Hepatocyte (in vitro differentiated cells): ENCODE measurements around the gene NDC80. TPM values are rescaled to one million over a fixed set of nuclear protein-coding genes. Genes with fewer than 3 reads are reported as not detected.

ENCODE experiments used
- DNase-seq: peaks from one replicate; pipeline ENCODE4 v3.0.0-alpha.2; 2016; ENCODE audit warnings: low spot score
- H2AFZ ChIP-seq: fragments of 200-600 bp; sonication (generic); 2 replicates; pipeline ENCODE4 v1.6.0; 2016; ENCODE audit warnings: antibody characterized with exemption, mild to moderate bottlenecking
- H3K27ac ChIP-seq: fragments of 200-600 bp; sonication (generic); 2 replicates; pipeline ENCODE4 v1.5.1; 2016; ENCODE audit warnings: mild to moderate bottlenecking
- H3K27me3 ChIP-seq: fragments of 200-600 bp; sonication (generic); 2 replicates; pipeline ENCODE4 v1.6.1; 2016
- H3K36me3 ChIP-seq: fragments of 200-600 bp; sonication (generic); replicated peaks from 2 replicates; pipeline ENCODE4 v1.5.1; 2016; ENCODE audit warnings: low read depth; ENCODE audit not compliant: insufficient read depth
- H3K4me1 ChIP-seq: fragments of 200-600 bp; sonication (generic); 2 replicates; pipeline ENCODE4 v1.5.1; 2016; ENCODE audit warnings: mild to moderate bottlenecking, moderate library complexity; ENCODE audit not compliant: insufficient read depth
- H3K4me2 ChIP-seq: fragments of 200-600 bp; sonication (generic); 2 replicates; pipeline ENCODE4 v1.6.0; 2016
- H3K4me3 ChIP-seq: fragments of 200-600 bp; sonication (generic); 2 replicates; pipeline ENCODE4 v1.5.1; 2016; ENCODE audit warnings: mild to moderate bottlenecking
- H3K79me2 ChIP-seq: fragments of 200-600 bp; sonication (generic); 2 replicates; pipeline ENCODE4 v1.6.0; 2017; ENCODE audit warnings: mild to moderate bottlenecking
- H3K9me2 ChIP-seq: fragments of 200-600 bp; sonication (generic); replicated peaks from 2 replicates; pipeline ENCODE4 v1.6.0; 2017; ENCODE audit warnings: mild to moderate bottlenecking; ENCODE audit not compliant: insufficient read depth
- H3K9me3 ChIP-seq: fragments of 200-600 bp; sonication (generic); 2 replicates; pipeline ENCODE4 v1.5.1; 2016; ENCODE audit warnings: low read depth, mild to moderate bottlenecking
- H4K20me1 ChIP-seq: fragments of 200-600 bp; sonication (generic); 2 replicates; pipeline ENCODE4 v1.6.0; 2016; ENCODE audit warnings: mild to moderate bottlenecking; ENCODE audit not compliant: insufficient read depth, poor library complexity, severe bottlenecking
- CTCF ChIP-seq: fragments of 200-600 bp; sonication (generic); IDR thresholded peaks from 2 replicates; pipeline ENCODE4 v1.5.1; 2016; ENCODE audit warnings: antibody characterized with exemption, mild to moderate bottlenecking; ENCODE audit not compliant: poor library complexity
- EZH2 ChIP-seq: fragments of 200-600 bp; sonication (generic); IDR thresholded peaks from 2 replicates; pipeline ENCODE4 v1.6.1; 2016; ENCODE audit warnings: antibody characterized with exemption, mild to moderate bottlenecking, borderline replicate concordance
- EZH2phosphoT487 ChIP-seq: fragments of 200-600 bp; sonication (generic); IDR thresholded peaks from one replicate; pipeline ENCODE4 v1.6.1; 2018; ENCODE audit warnings: antibody characterized with exemption, mild to moderate bottlenecking, low read depth, moderate library complexity; ENCODE audit not compliant: unreplicated experiment, severe bottlenecking
- WGBS: methylation state at CpG from one replicate; pipeline ENCODE4 v1.1.6; 2016; ENCODE audit warnings: low lambda C conversion rate; ENCODE audit errors: missing lambda C conversion rate; 5-methylcytosine and 5-hydroxymethylcytosine counted together
- polyA plus RNA-seq: library from polyadenylated mRNA; unstranded; fragments of >200 nt; fragmentation: Nextera tagmentation; extraction: Ambion mirVana; gene quantifications from 2 replicates; pipeline ENCODE4 v1.2.1, GENCODE V29; 2016
- total RNA-seq: library from RNA; depleted of rRNA; stranded (reverse); fragments of >200 nt; gene quantifications from 2 replicates; pipeline ENCODE4 v1.2.3, GENCODE V29; 2014

NDC80 gene
- total and polyA plus RNA-seq, 2 experiments from 2014 or later, result 3.9 to 6.5 TPM

GRCh38 chr18:2588666-2589344 lies 17.4 kb downstream of the NDC80 start:
- peak overlapping the region; percentile 54 for H3K27ac ChIP-seq
- H3K9me3 ChIP-seq, result no peaks in the 10 kb centered on the region
- H2AFZ ChIP-seq, result peak overlapping the region; percentile 19
- no peaks in the 10 kb centered on the region for H3K27me3 ChIP-seq
- no peaks in the 10 kb centered on the region for H3K9me2 ChIP-seq
- no peak for TF ChIP-seq EZH2
- no peak for TF ChIP-seq CTCF
- TF ChIP-seq EZH2phosphoT487, result no peak
- peak; percentile 13 for DNase-seq
- H3K79me2 ChIP-seq, result no peaks in the 10 kb centered on the region
- H4K20me1 ChIP-seq, result no peaks in the 10 kb centered on the region
- no peaks in the 10 kb centered on the region for H3K36me3 ChIP-seq
- peak overlapping the region; percentile 29 for H3K4me2 ChIP-seq
- H3K4me3 ChIP-seq, result no peak overlapping the region
- 79% methylated on average over 5 of the region's 5 CpGs for WGBS
- no peaks in the 10 kb centered on the region for H3K4me1 ChIP-seq

- Histone ChIP-seq H3K4me2 (peak overlapping the region; percentile 29), H2AFZ (peak overlapping the region; percentile 5), H3K36me3 (no peaks in the 10 kb centered on the region), H3K79me2 (no peaks in the 10 kb centered on the region), H3K4me1 (no peaks in the 10 kb centered on the region), H3K27me3 (no peaks in the 10 kb centered on the region), H3K9me2 (no peaks in the 10 kb centered on the region), H3K9me3 (no peaks in the 10 kb centered on the region), H4K20me1 (no peaks in the 10 kb centered on the region), H3K27ac (peak overlapping the region; percentile 38), H3K4me3 (no peak overlapping the region)
- TF ChIP-seq EZH2 (no peak), CTCF (no peak), EZH2phosphoT487 (no peak)
- no peak for DNase-seq
- whole genome bisulfite sequencing, result 92% methylated on average over 3 of the region's 3 CpGs
Measured at GRCh38 chr18:2589345-2590068, 18.1 kb downstream of the NDC80 start.

GRCh38 chr18:2590303-2590702 lies 18.9 kb downstream of the NDC80 start:
- H3K79me2 ChIP-seq, result no peaks in the 10 kb centered on the region
- H3K36me3 ChIP-seq, result no peaks in the 10 kb centered on the region
- H3K27ac ChIP-seq, result no peak overlapping the region
- TF ChIP-seq EZH2, result no peak
- TF ChIP-seq EZH2phosphoT487, result no peak
- no peak for TF ChIP-seq CTCF
- H3K27me3 ChIP-seq, result no peaks in the 10 kb centered on the region
- no peak overlapping the region for H2AFZ ChIP-seq
- no peak overlapping the region for H3K4me2 ChIP-seq
- H4K20me1 ChIP-seq, result no peaks in the 10 kb centered on the region
- no peaks in the 10 kb centered on the region for H3K9me2 ChIP-seq
- WGBS, result 100% methylated on average over 2 of the region's 2 CpGs
- DNase-seq, result no peak
- H3K4me3 ChIP-seq, result no peak overlapping the region
- no peaks in the 10 kb centered on the region for H3K4me1 ChIP-seq
- no peaks in the 10 kb centered on the region for H3K9me3 ChIP-seq
